NK-92 (cell line): ENCODE data around the gene AIF1L.
"Not testable (repeated sequence)": the region's sequence is repeated elsewhere in the genome, so short reads cannot be mapped to it uniquely, and the experiment has no call there.

Source experiments
- DNase-seq: peaks from one replicate; lab custom pipeline; 2025; ENCODE audit not compliant: unreplicated experiment; lab: John Stamatoyannopoulos, UW

Gene AIF1L

DNA sequence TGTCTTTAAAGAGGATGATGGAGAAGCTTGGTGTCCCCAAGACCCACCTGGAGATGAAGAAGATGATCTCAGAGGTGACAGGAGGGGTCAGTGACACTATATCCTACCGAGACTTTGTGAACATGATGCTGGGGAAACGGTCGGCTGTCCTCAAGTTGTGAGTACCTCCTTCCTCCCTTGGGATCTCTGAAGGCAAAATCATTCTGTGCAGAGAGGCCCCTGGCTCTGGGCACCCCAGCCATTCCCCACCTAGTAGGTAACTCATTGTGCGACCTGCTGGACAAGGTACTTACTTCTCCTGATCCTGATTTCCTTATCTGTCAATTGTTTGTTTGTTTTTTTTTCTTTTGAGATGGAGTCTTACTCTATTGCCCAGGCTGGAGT, 21.4 kb downstream of the AIF1L start:
- no peak for DNase-seq

DNA sequence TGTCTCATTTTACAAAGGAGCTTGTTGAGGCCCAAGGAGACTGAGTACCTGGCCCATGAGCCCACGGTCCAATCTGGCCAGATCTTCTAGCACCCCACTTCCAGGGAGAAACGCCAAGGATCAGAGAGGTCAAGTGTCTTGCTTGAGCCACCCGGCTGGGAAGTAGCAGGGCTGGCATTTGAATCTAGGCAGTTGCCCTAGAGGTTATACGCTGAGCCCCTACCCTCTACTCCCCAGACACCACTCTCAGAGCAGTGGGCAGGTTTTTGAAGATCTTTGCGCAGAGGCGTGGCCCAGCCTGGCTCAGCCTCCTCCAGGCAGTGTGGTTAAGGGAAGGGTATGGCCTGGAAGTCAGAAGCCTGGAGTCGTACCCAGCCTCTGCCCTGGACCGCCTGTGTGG, 23.3 kb downstream of the AIF1L start:
- DNase-seq, result no peak

DNA sequence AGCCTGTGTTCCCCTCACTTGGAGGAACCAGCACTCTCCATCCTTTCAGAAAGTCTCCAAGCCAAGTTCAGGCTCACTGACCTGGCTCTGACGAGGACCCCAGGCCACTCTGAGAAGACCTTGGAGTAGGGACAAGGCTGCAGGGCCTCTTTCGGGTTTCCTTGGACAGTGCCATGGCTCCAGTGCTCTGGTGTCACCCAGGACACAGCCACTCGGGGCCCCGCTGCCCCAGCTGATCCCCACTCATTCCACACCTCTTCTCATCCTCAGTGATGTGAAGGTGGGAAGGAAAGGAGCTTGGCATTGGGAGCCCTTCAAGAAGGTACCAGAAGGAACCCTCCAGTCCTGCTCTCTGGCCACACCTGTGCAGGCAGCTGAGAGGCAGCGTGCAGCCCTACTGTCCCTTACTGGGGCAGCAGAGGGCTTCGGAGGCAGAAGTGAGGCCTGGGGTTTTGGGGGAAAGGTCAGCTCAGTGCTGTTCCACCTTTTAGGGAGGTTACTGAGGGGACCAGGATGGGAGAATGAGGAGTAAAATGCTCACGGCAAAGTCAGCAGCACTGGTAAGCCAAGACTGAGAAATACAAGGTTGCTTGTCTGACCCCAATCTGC, 24.4 kb downstream of the AIF1L start:
- no peak for DNase-seq

DNA sequence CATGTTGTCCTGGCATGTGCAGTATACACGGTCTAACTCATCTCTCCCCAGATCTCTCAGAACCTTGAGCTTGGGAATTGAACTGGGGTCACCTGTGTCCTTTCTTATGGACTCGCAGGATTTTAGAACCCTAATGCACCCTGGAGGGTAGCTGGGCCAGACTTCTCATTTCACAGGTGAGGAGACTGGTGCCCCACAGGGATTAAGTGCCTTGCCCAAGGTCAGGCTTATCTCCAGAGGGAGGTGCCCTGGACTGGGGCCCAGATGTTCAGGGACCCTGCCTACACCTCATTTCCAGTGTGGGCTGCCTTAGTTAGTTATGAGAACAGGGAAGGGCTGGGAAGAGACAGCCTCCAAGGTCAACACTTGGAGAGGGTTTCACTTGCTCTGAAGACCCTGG, 25.0 kb downstream of the AIF1L start:
- no peak for DNase-seq

DNA sequence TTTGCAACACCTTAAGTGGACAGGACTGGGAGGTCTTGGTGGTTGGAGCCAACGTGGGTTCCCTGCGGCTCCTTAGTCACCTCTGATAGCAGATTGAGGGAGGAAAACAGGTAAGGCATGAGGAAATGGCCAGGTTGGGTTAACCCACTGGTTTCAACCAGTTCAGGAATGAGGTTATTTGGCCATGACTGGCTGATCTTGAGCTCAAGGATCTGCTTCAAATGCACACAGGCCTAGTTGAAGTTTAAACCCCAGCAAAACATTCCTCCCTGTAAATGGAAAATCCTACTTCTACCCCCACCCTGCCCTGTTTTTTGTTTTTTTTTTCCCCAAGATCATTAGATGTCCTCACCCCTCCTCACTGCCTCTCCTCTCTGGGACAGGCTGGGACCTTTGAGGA, 25.8 kb downstream of the AIF1L start:
- no peak for DNase-seq

DNA sequence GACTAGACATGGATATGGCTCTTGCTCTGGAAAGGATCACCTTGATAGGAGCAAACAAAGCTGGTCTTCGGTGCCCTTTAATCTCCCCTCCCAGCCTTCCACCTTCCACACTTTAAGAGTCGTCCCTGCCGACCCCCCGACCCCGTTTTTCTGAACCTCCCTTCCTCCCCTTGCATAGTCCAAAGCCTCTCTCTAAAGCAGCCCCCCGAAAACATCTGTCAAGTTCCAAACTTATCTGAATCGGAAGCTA, 28.6 kb downstream of the AIF1L start:
- DNase-seq, result no peak

DNA sequence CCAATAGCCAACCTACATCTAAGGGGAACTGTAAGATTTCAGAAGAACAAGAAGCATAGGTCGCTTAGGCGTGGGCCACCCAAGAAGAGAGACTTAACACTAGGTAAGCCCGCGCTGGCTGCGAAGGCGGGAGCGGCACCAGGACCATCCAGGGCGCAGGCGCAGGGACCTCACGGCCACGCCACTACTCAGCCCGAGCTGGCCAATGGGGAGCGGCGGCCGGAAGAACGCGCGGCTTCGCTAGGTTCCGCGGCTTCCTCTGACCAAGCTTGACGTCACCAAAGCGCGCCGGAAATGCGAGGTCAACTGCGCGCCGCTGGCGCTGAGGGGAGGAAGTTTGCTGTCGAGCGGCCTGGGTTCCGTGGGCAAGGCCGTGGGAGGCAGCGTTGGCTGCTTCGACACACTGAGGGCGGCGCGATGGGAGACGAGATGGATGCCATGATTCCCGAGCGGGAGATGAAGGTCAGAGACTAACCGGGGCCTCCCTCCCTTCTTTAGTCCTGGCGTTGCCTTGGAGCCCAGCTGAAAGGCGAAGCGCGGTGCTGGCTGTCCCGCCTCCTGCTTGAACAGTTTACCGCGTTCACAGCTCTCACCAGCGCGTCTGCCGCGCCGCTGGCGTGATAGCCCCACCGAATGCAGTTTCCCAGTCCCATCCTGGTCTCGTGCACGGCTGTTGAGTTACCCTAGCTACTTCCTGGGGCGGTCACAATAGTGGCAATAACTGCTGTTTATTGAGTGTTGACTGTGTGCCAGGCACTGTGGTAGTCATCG, 29.1 kb downstream of the AIF1L start, which contains the start of gene NUP214:
Gene NUP214, plus strand, starts transcription at position 299 of the 771 bp plus-strand sequence. Its CDS starts 119 bp downstream, at position 418.
- DNase-seq, result peak; percentile 96

DNA sequence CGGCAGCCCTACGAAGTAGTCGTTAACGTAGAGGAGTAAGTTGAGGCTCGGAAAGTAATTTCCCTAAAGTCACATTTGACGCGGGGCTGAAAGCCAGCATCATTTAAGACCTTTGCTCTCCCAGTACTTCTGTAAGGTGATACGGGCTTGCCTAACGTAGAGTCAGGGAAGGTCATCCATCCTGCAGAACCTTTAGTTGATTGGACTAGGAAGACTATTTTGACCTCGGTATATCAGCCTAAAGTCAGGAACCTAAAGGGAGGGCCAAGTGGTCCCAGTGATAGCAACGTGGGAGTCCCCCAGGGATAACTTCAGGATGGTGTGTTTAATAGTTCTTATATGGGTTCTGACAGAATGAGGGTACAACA, 29.7 kb downstream of the AIF1L start:
- DNase-seq, result no peak

DNA sequence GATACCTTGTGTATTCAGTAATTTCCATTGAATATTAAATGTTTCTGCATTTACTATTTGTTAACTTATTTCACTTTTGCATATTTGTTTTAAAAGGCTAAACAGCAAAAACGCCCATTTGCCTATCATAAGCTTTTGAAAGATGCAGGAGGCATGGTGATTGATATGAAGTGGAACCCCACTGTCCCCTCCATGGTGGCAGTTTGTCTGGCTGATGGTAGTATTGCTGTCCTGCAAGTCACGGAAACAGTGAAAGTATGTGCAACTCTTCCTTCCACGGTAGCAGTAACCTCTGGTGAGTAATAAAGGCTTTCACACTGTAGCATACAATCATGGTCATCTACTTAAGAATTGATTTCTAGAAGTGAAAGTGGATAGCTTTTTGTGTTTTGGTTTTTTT, 32.9 kb downstream of the AIF1L start:
- DNase-seq, result no peak

DNA sequence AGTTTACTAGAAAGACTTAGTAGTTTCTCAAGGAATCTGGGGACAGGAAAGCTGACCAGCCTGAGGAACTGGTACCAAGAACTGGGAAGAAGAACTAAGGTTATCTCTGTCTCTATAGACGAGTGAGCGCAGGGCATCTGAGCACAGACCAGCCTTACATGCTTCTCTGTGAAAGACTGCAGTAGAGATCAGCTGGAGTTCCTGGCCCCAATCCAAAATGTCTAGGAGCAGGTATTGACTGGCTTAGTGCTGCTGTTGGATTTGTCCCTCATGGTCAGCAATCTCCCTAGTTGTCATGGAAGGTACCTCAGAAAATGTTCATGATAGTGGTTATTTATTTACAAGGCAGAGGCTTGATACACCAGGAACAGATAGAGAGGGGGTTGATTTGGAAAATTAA, 42.3 kb downstream of the AIF1L start:
- no peak for DNase-seq

DNA sequence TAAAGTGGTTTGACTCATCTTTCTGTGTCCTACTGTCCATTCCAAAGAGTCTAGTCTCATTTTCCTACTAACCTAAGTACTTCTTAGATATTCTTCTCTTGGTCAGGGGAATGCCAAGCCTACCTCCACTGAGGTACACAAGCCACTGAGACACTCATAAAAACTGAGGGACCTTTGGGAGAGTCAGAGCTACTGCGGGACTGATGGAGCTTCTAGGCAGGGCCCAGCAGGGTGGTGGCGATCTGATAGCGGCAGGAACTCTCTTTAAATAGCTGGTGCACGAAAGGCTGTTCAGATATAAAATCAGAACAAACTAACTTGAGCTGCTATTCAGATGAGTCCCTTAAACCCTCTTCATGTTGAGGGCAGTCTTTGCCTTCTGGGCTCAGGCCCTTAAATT, 43.8 kb downstream of the AIF1L start:
- no peak for DNase-seq

DNA sequence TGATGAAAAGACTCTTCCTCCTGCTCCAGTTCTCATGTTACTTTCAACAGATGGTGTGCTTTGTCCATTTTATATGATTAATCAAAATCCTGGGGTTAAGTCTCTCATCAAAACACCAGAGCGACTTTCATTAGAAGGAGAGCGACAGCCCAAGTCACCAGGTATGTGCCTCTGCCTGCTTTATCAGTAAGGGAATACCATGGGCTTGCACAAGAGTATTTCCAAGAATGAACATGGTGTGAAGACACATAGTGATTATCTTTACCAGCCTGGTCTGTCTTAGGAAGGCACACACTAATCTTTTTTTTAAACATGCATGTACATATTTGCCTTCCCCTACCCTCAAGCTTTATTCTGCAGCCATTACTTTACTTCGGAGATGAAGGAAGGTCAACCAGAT, 44.2 kb downstream of the AIF1L start:
- DNase-seq, result no peak

DNA sequence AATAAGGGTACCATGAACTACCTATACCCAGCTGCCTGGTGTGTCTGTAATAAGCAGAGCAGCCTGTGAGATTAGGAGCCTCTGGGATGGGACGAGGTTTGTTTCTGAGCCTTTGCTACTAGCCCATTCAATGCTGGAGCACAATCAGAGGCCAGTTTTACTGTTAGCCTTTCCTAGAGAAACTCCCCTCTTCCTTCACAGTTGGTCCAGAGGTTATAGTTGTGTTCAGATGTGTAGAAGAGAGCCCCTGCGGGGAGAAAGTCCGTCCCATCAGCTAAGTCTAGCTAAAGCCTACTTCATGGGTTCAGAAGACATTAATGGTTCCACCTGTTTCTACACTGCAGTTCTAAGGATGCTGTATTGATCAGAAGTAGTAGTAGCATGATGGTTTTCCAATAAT, 45.8 kb downstream of the AIF1L start:
- DNase-seq, result no peak

DNA sequence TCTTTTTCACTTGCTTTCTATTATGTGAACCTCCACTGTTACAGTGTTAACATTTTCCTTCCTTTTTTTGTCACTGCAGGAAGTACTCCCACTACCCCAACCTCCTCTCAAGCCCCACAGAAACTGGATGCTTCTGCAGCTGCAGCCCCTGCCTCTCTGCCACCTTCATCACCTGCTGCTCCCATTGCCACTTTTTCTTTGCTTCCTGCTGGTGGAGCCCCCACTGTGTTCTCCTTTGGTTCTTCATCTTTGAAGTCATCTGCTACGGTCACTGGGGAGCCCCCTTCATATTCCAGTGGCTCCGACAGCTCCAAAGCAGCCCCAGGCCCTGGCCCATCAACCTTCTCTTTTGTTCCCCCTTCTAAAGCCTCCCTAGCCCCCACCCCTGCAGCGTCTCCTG, 47.9 kb downstream of the AIF1L start:
- DNase-seq, result no peak

DNA sequence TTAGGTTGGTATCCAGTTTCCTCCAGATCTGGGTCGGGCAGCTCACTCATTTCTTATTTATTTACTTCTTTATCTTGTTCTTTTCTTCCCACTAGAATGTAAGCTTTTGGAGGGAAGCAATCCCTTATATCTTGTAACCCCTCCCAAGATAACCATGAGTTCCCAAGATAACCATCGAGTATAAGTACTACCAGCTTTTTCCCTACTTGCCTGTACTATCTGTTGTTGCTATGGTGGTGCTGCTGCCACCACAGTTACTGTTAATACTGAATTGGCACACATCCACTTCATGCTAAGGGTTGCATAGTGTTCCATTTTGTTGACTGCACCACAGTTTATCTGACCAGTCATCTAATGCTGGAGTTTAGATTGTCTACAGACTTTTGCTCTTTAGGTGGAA, 48.9 kb downstream of the AIF1L start:
- DNase-seq, result no peak

DNA sequence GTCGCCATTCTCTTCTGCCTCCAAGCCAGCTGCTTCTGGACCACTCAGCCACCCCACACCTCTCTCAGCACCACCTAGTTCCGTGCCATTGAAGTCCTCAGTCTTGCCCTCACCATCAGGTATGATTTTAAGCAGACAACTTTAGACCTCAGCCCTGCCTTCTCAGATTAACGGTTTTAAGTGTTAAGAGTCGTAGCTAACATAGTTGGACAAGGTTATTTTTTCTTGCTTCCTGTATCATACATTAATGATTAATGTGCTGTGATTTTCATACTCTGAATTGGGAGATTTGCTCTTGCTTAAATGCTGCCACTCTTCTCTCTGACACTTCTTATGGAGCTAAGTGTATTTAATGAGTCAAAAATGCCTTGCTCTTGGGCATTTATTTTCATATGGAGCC, 49.9 kb downstream of the AIF1L start:
- no peak for DNase-seq

DNA sequence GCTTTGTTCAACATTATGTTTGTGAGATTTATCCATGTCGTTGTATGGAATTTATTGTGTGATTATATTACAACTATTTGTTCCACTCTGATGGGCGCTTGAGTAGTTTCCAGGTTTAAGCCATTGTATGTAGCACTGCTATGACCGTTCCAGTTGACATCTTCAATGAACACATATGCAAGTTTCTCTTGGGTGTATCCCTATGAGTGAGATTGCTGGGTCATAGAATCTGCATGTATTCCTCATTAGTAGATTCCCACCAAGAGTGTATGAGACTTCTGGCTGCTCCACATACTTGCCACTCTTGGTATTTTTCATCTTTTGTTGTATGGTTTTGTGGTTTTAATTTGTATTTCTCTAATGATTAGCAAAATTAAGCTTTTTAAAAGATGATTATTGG, 51.9 kb downstream of the AIF1L start:
- DNase-seq, result no peak

DNA sequence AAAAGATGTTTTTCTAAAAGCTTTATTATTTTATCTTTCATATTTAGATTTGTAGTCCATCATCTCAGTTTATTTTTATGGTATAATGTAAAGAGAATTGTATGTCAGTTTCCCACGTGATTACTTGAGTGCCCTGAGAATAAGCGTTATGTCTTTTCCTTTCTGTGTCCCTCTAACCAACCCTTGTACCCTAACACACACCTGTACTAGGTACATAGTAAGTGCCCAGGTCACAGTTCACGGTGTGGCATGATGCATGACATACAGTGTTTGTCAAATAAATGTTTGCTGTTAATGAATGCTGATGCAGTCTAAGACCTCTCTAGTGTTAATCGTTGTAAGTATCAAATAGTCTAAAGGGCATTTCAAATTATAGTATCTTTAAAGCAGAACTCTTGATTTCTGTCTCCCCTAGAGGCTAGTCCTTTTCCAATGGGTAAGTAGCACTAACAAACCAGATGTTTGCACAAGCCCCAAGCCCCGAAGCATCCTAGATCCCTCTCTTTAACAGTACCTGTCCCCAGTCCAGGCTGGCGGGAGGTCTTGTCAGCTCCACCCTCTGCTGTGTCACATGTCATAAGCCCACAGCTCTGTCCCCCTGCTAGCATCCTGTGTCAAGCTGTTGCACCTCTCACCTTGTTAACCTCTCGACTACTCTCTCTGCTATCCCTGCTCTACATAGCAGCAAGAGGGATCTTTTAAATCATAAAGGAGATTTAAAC, 52.8 kb downstream of the AIF1L start:
- DNase-seq, result no peak

DNA sequence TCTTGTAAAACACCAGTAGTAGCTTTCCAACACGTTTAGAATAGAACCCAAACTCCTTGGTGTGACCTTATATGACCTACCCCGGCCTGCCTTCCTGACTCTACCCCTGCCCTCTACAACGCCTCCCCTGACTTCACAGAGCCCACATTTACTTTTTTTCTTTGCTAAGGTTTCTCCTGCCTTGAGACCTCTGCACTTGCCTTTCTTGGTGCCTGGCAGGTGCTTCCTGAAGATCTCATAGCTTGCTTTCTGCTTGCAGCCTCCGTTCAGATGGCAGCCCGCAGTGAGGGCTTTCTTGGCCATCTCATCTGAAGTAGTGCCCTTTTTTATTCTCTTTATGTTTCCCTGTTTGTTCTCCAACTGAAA, 53.3 kb downstream of the AIF1L start:
- DNase-seq, result no peak

DNA sequence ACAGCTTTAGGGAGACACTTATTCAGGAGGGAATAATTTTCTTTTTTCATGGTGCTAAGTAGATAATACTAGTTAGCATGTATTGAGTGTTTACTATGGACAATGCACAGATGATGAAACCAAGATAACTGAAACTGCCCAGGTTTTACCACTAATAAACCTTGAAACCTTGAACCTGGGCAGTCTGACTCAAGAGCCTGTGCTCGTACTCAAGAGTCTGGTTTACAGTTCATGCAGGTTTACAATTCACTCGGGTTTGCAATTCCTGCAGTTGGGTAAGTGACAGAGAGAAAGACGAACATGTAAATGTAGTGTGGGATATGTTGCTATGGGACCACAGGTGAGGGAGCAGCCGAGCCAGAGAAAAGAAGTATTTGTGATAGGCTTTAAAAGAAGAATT, 57.3 kb downstream of the AIF1L start:
- DNase-seq, result no peak

DNA sequence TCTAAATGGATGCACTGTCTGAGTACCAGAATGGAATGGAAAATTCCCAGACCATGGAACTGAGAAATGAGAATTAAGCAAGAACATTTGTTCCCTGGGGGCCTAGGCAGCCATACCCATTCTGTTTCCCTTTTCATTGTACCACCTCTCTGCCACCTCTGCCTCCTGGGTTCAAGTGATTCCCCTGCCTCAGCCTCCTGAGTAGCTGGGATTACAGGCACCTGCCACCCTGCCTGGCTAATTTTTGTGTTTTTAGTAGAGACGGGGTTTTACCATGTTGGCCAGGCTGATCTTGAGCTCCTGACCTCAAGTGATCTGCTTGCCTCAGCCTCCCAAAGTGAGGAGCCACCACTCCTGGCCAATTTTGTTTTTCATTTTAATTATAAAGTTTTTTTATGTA, 62.3 kb downstream of the AIF1L start:
- not testable (repeated sequence) for DNase-seq

DNA sequence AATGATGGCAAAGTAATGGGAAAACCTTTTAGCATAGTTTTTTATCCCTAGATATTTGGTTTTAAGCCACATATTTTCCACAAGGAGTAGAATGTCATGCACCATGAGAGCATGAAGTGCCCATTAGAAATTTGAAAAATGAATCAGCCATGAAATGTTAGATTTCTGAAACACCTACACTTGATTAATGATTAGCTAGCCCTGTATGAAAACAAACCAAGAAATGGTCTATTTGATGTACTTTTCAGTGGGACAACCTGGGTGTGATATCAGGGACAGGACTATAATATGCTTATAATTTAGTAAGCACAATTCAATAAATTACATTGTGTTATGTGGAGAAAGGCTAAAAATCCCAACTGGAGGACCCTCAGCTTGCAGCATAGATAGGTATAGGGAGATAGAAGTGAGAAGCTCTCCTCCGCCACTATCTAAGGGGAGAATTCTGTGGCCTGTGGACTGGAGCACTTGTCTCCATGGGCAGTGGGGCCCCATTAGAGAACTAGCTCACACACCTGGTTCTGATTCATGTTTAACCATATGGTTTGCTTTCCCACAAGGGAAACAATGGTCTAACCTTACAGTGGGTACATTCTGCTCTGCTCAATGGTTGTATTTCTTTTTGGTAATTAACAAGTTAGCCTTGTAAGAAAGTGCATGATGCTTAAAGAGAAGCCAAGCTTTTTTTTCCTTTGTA, 64.2 kb downstream of the AIF1L start:
- DNase-seq, result no peak
